Left colon (tissue), 2 donors: ENCODE measurements around the gene GPR55. TPM values are rescaled to one million over a fixed set of nuclear protein-coding genes. Genes with fewer than 3 reads are reported as not detected.

ENCODE experiments used
- ATAC-seq: fragments of 200-7000 bp; cut with Tn5 transposase; one replicate; pipeline ENCODE4 v1.9.1; 2020; ENCODE audit warnings: mild to moderate bottlenecking, moderate library complexity
- DNase-seq, 2 donors: peaks; one replicate each; pipeline ENCODE4 v3.0.0-alpha.2; 2020
- intact Hi-C, 2 donors: fragments of 100-400 bp; cut with DNase I in 1 of 2; cut with micrococcal nuclease in 1 of 2; formaldehyde crosslinking; loops; one replicate each; pipeline versions ENCODE4 v1.11.2 to v1.14.0; 2022; cut with DNase I, micrococcal nuclease
- total RNA-seq, 2 donors: library from RNA; stranded (reverse); fragmentation: NEBNext Ultra II Directional; extraction: Animal tissue kit (Norgen Biotek cat#: 25700); gene quantifications; one replicate each; pipeline ENCODE4 v1.2.1, GENCODE V29; 2021
- donor health status: DM: no; HTN: no; CAD: no.
- donor health status: DM: yes; HTN: yes; CAD: no.

Gene GPR55
- total RNA-seq, 2 donors from 2014 or later, result 0.34 TPM

- DNase-seq, result no peak
- no peak for ATAC-seq
- intact Hi-C loops, result no loop called here
Observed at GRCh38 chr2:230953845-230954244, 28.8 kb upstream of the GPR55 start.

GRCh38 chr2:230952226-230952956 is 27.3 kb upstream of the GPR55 start:
- DNase-seq (no peak), ATAC-seq (no peak)
- intact Hi-C loops, result no loop called here

GRCh38 chr2:230951396-230951795 is 26.4 kb upstream of the GPR55 start:
- DNase-seq, result no peak
- no peak for ATAC-seq
- intact Hi-C loops, result no loop called here

- no peak for ATAC-seq
- DNase-seq, result no peak
- intact Hi-C loops, result no loop called here
Observed at GRCh38 chr2:230950874-230951339, 25.9 kb upstream of the GPR55 start.

GRCh38 chr2:230949966-230950873 is 25.2 kb upstream of the GPR55 start:
- ATAC-seq (no peak), DNase-seq (no peak)
- intact Hi-C loops, result no loop called here

GRCh38 chr2:230947908-230948365 is 22.9 kb upstream of the GPR55 start:
- ATAC-seq (no peak), DNase-seq (no peak)
- intact Hi-C loops, result no loop called here

- intact Hi-C loops, result no loop called here
- no peak for ATAC-seq
Observed at GRCh38 chr2:230947235-230947576, 22.2 kb upstream of the GPR55 start.

GRCh38 chr2:230946429-230947234 is 21.6 kb upstream of the GPR55 start:
- ATAC-seq (no peak), DNase-seq (no peak)
- intact Hi-C loops, result no loop called here

More at GRCh38 chr2:230947235-230947576, 22.2 kb upstream of the GPR55 start:
- no peak for DNase-seq

GRCh38 chr2:230944757-230945372 is 19.8 kb upstream of the GPR55 start:
- ATAC-seq, result no peak
- intact Hi-C loops, result no loop called here
- no peak for DNase-seq

- intact Hi-C loops, result no loop called here
- DNase-seq, result no peak
- ATAC-seq, result no peak
Observed at GRCh38 chr2:230944123-230944653, 19.1 kb upstream of the GPR55 start.

GRCh38 chr2:230942920-230943896 is 18.2 kb upstream of the GPR55 start:
- intact Hi-C loops, result no loop called here
- ATAC-seq (no peak), DNase-seq (no peak)

GRCh38 chr2:230942371-230942770 is 17.3 kb upstream of the GPR55 start:
- intact Hi-C loops, result no loop called here
- DNase-seq, result no peak
- no peak for ATAC-seq

GRCh38 chr2:230941202-230942180 is 16.4 kb upstream of the GPR55 start:
- intact Hi-C loops, result no loop called here
- DNase-seq, result no peak
- ATAC-seq, result no peak

- ATAC-seq (no peak), DNase-seq (no peak)
- intact Hi-C loops, result no loop called here
Observed at GRCh38 chr2:230940471-230940815, 15.4 kb upstream of the GPR55 start.

- intact Hi-C loops, result no loop called here
- DNase-seq (no peak), ATAC-seq (no peak)
Observed at GRCh38 chr2:230939691-230940470, 14.8 kb upstream of the GPR55 start.
